Dermis microvascular lymphatic vessel endothelial cell (primary cell): ENCODE measurements around the gene RHOC. TPM values are rescaled to one million over a fixed set of nuclear protein-coding genes. Genes with fewer than 3 reads are reported as not detected.
"Not testable (repeated sequence)": the region's sequence is repeated elsewhere in the genome, so short reads cannot be mapped to it uniquely, and the experiment has no call there.

ENCODE experiments used
- DNase-seq, 2 donors: peaks; one replicate each; pipeline versions ENCODE4 v3.0.0 to v3.0.0-alpha.2; 2010; ENCODE audit warnings: low read depth in 2 of 2
- total RNA-seq: library from RNA; depleted of rRNA; stranded (reverse); fragments of >200 nt; gene quantifications from 2 replicates; pipeline ENCODE4 v1.2.1, GENCODE V29; 2014

The RHOC gene
- total RNA-seq, result 559 and 569 TPM in 2 replicates

DNA sequence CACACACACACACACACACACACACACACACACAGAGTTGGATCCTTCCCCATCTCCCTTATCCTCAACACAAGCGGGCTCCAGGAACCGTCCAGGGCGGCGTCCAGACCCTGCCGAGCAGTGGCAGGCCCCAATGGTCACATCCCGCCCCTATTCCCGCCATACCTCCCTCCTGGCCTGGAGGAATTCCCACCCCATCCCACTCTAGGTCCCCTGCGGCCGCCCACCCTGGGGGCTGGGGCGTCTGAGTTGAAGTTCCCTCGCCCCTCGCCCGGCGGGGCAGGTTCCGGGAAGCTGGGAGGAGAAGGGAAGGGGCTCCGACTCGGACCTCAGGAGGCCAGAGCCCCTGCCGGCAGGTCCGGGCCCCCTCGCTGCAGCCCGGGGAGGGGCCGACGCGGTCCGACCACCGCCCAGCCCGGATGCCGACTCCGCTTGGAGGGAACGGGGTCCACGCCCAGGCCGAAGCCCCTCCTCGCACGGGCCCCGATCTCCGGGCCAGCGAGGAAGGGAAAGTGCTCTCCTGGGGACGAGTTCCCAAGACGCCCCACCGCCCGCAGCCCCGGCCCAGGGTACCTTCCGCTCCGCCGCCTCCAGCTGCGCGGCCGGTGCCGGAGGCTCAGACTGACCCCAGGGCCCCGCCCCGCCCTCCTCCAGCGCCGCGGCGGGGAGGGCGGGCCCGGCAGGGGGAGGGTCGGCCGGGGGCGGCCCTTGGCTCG lies at the start of gene RHOC:
RHOC (minus strand) TSS at position 623 of the 716 bp plus-strand sequence. CDS start 3,328 bp downstream, outside the sequence.
- DNase-seq, result peak in 1 of 2 donors; percentile 76

GRCh38 chr1:112754116-112754628 lies 47.2 kb upstream of the RHOC start:
- DNase-seq, result no peak

DNA sequence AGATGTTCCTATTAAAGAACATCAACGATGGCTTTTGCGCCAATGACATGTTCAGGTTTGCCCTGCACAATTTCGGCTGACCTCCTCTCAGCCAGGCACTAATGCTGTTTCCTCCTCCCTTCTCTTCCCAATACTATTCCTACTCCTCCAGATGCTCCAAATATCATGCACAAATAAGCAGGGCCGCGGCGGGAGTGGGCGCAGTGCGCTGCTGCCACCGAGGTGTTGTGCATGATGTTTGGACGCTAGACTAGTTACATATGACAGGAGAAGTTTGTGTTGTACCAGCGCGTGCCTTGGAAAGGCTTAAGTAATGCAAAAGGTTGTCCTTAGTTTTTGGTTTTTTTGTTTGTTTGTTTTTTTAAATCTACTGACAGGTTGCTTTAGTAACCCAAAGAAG lies 41.5 kb upstream of the RHOC start:
- DNase-seq, result no peak

- peak in 1 of 2 donors; percentile 36 for DNase-seq
Observed at GRCh38 chr1:112744009-112744578, 37.2 kb upstream of the RHOC start.

- no peak for DNase-seq
Observed at GRCh38 chr1:112743174-112744008, 36.5 kb upstream of the RHOC start.

- DNase-seq, result no peak
Observed at GRCh38 chr1:112737573-112737972, 30.6 kb upstream of the RHOC start.

DNA sequence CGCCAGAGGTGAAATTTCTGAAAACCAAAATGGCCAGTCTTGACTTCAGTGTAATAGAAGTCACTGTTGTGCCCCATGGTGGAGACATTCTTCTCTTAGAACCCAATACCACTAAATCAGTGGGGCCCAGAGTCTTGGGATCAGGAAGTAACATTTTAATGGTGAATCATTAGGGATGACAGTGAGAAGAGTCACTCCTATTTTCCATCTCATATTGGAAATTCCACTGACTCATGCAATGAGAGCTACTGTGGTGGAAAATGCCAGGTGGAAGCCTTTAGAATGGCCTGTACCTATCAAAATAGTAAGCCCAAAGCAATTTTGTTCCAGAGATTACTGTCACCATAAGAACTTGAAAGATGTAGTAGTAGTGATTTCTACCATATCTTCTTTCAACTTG lies 28.8 kb upstream of the RHOC start:
- peak in 1 of 2 donors; percentile 42 for DNase-seq

- no peak for DNase-seq
Observed at GRCh38 chr1:112731451-112731850, 24.5 kb upstream of the RHOC start.

GRCh38 chr1:112729909-112730308 lies 23.0 kb upstream of the RHOC start:
- no peak for DNase-seq

DNA sequence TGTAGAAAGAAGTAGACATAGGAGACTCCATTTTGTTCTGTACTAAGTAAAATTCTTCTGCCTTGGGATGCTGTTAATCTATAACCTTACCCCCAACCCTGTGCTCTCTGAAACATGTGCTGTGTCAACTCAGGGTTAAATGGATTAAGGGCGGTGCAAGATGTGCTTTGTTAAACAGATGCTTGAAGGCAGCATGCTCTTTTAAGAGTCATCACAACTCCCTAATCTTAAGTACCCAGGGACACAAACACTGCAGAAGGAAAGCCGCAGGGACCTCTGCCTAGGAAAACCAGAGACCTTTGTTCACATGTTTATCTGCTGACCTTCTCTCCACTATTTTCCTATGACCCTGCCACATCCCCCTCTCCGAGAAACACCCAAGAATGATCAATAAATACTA lies 22.1 kb upstream of the RHOC start:
- not testable (repeated sequence) for DNase-seq

DNA sequence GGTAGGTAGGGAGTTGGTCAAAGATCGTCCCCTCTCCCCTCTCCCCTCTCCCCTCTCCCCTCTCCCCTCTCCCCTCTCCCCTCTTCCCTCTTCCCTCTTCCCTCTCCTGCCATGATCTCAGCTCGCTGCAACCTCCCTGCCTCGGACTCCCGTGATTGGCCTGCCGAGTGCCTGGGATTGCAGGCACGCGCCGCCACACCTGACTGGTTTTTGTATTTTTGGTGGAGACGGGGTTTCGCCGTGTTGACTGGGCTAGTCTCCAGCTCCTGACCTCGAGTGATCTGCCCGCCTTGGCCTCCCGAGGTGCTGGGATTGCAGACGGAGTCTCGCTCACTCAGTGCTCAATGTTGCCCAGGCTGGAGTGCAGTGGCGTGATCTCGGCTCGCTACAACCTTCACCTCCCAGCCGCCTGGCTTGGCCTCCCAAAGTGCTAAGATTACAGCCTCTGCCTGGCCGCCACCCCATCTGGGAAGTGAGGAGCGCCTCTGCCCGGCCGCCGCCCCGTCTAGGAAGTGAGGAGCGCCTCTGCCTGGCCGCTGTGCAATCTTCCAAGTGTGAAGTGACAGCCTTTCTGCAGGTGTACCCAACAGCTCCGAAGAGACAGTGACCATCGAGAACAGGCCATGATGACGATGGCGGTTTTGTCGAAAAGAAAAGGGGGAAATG lies 21.5 kb upstream of the RHOC start:
- not testable (repeated sequence) for DNase-seq

DNA sequence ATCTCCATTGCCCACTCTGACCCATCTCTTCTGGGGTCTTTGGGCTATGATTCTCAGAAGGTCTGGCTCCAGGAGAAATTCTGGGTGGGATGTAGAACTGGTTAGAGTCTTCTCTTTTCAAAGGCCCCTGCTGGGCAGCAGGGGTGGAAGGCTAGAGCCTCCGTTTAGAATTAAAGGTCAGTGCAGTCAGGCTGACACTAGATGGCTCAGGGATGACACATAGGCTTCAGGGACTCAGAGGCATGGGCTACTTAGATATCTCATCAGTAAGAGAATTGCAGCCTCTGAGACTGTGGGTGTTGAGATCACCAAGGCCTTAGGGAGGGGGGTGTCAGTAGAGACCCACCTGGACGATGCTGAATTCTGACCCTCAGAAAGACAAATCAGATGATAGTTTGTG lies 20.8 kb upstream of the RHOC start:
- DNase-seq, result no peak

- not testable (repeated sequence) for DNase-seq
Observed at GRCh38 chr1:112724240-112724639, 17.3 kb upstream of the RHOC start.

DNA sequence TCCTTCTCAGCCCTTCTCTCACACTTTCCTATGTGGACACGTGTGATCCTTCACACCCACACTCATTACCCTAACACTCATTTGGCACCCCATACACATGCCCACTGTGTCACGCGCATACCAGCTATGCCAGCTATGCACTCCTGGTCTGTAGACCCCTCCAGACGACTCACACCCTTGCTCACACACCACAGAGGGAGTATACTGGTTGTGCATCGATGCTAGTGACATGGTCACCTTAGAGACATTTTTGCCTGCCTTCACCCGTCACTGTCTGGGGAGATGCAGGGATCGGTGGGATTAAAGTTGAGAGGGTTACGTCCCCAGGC lies 16.5 kb upstream of the RHOC start:
- DNase-seq, result no peak

- DNase-seq, result no peak
Observed at GRCh38 chr1:112722601-112723510, 15.9 kb upstream of the RHOC start.

DNA sequence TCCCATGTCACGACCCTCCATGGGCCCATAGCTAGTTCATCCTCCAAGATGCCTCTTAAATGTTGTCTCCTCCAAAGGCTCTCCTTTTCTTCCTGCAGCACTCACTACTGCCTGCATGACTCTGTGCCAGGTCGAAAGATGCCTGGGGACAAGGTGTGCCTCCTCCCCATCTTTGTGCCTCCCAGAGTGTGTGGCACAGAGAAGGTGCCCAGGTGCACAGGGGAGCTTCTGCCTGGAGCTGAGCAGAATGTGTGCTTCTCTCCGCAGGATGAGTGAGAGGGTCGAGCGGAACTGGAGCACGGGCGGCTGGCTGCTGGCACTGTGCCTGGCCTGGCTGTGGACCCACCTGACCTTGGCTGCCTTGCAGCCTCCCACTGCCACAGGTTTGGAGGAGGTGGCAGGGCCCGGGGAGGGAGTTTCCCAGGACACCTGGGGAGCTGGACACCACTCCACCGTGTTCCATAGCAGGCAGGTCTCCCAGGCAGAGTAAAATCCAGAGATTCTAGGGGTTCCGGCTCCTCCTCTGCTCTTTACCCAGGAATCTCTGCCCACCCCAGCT lies 15.1 kb upstream of the RHOC start:
- no peak for DNase-seq

GRCh38 chr1:112721294-112721693 lies 14.4 kb upstream of the RHOC start:
- DNase-seq, result not testable (repeated sequence)

GRCh38 chr1:112720800-112721199 lies 13.9 kb upstream of the RHOC start:
- DNase-seq, result no peak

GRCh38 chr1:112719706-112720105 lies 12.8 kb upstream of the RHOC start:
- no peak for DNase-seq

DNA sequence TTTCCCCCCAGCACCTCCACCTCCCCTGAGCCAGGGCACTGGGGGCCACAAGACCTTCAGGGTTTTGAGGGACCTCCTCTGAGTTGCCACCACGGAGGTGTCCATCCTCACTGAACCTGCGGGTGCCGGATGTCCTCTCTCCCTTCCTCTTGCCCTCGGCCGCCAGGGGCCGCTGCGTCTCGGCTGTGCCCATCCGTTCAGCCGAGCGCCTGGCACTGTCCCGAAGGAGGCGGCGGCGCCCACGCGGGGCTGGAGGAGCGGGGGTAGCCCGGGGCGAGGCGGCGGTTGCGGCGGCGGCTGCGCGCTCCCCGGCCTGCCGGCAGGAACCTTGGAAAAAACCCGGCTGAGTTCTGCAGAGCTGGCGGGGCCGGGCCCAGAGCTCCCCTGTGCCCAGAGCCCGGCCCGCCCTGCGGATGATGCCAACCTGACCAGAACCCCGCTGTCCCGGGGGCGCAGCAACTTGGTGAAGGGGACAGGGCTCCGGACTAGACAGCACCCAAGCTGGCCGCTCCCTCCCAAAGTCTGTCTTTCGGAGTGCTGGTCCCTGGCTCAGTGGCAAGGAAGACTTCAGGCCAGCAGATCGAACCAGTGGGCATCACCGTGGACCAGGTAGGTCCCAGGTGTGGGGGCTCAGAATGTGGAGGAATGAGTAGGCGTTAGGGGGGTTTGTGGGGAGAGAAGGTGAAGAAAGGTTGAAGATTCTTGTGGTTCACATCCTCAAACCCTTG lies 11.9 kb upstream of the RHOC start:
- peak in 1 of 2 donors; percentile 60 for DNase-seq
